ENCODE data around the gene ADCY5.
"Not testable (repeated sequence)": the region's sequence is repeated elsewhere in the genome, so short reads cannot be mapped to it uniquely, and the experiment has no call there.

The ADCY5 gene

DNA sequence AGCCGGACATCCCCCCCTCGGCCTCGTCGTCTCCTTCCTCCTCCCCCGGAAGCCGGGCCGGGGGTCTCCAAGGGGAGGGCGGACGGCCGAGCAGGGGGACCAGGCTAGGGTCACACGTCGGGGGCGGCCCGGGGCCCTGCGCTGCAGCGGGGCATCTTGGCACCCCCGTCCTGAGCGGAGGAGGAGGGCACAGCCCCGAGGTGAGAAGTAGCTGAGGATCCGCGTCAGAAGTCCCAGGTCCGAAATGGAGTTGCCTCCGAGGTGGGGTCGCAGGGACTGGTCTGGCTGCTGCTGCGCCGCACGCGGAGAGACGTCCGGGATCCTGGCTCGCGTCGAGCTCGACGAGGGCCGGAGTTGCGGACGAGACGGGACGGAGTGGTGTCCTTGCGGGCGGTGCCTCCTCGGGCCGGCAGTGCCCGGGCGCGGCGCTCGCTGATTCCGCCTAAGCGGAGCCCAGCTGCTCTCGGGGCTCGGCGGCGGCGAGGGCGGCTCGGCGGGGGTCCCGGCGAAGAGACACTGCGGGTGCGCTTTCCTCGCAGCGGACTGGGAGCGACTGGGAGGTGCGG lies at the start of gene ADCY5:
ADCY5 (minus strand) TSS at position 555 of the 566 bp plus-strand sequence; CDS start at position 10, 545 bp downstream.
- DNase-seq (ENCODE audit: low spot score): no peak

- no peak for DNase-seq (ENCODE audit: low spot score)
Measured at GRCh38 chr3:123493912-123494311, 45.0 kb upstream of the ADCY5 start.

DNA sequence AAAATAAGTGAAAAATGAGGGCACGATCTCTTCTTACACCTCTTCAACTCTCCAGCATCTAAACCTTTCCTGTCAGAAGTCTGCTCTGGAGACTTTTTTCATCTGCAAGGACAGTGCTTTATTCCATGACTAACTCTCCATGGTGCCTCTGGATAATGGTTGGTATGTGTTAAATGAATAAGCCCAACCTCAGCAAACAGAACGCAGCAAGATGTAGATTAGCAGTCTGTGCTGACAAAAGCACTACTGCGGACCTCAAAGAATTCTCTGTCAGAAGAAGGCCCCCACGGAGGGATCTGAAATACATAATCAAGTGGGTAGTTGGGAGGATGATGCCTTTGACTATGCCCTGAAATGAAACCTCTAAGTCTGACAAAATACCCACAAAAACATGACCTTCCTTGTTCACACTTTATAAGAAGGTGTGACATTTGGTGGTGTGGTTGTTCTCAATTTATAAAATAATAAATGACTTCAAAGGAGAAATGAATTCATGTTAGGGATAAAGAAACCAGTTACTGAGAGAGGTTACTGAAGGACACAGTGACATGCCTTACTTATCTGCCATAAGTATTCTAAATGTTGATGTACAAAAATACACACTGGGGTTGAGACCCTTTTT lies 43.2 kb upstream of the ADCY5 start:
- DNase-seq (ENCODE audit: low spot score): no peak

- peak; percentile 66 for DNase-seq (ENCODE audit: low spot score)
Measured at GRCh38 chr3:123489400-123490004, 40.6 kb upstream of the ADCY5 start.

GRCh38 chr3:123488645-123489347 lies 39.9 kb upstream of the ADCY5 start:
- DNase-seq (ENCODE audit: low spot score): no peak

GRCh38 chr3:123487063-123487462 lies 38.2 kb upstream of the ADCY5 start:
- not testable (repeated sequence) for DNase-seq (ENCODE audit: low spot score)

DNA sequence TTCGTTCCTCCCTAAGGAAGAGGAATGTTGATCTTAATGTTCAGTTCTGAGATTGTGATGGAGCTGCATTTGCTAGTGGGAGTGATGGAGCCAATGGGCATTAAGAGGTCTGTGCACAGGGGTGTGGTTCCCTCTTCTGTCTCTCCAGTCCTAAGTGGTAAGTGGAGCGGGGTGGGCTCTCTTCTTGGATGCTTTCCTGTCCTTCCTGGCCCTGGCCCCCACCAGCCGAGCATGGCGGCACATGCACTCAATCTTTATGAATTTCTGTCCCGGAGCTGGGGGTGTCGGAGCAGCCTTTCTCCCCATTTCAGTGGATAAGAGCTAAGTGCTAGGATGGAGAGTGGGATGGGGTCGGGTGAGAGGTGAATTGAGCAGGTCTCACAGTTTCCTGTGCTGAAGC lies 37.6 kb upstream of the ADCY5 start:
- no peak for DNase-seq (ENCODE audit: low spot score)

DNA sequence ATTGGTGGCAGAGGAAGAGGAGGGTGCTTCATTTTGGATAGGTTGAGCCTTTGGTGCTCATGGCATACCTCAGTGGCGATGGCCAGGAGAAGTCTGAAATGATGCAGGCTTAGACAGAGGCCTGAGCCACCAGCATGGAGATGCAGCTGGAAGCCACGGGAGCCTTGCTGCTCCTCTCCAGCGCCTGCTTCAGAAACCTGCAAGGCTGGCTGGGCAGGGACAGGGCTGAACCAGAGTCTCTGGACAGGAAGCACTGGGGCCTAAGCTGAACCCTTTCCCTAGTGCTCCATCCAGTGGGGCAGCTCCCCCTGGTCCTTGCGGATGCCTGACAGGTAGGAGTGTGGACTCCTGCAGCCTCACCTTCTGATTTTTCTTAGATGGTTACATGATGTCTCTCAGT lies 36.7 kb upstream of the ADCY5 start:
- no peak for DNase-seq (ENCODE audit: low spot score)

DNA sequence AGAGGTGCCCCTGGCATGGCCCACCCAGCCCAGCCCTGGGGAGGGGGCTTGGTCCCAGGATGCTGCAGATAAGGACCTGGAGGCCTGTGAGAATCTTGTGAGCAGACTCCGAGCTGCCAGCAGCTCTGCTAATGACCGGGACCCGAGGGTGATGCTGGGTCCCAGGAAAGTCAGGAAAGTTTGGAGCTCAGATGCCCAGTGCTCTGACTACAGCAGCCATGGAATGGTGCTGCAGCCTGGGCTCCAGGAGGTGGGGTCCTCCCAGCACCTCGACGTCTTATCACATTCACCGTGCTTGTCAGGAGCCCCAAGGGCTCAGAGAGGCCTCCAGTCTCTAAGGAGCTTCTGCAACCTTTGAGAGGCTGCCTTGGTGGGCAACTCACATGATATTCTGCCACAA lies 34.3 kb upstream of the ADCY5 start:
- no peak for DNase-seq (ENCODE audit: low spot score)

DNA sequence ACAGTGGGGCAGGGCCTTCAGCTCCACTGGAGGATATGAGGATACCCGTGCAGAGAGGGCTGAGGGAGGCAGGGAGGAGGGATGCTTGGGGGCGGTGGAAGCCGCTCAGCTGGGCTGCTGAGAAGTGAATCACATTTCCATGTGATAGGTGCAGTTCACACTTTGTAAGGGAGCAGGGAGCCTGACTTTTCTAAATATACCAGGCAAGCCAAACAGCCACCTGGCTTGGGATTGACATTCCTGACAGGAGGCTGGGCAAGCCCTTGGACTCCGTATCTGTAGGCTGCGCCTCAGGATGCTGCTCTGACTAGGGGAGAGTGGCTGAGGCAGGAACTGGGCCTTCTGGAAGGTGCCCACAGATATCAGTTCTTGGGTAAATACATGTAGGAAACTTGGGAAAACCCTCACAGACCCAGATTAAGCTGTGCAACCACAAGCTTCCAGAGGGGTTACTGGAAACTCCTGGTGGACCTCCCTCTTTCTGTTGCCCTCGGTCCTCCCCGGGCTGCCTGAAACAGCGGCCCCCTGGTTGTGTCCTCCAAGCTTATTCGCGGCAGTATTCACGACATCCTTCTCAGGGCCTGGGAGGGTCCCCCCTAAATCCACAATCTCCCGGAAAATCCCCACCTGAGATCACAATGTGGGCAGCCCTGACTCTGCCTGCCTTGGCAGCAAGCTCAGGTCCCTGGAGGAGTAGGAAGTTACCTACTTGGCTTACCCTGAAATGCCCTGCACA lies 33.0 kb upstream of the ADCY5 start:
- no peak for DNase-seq (ENCODE audit: low spot score)

- DNase-seq (ENCODE audit: low spot score): no peak
Measured at GRCh38 chr3:123481071-123481470, 32.2 kb upstream of the ADCY5 start.

DNA sequence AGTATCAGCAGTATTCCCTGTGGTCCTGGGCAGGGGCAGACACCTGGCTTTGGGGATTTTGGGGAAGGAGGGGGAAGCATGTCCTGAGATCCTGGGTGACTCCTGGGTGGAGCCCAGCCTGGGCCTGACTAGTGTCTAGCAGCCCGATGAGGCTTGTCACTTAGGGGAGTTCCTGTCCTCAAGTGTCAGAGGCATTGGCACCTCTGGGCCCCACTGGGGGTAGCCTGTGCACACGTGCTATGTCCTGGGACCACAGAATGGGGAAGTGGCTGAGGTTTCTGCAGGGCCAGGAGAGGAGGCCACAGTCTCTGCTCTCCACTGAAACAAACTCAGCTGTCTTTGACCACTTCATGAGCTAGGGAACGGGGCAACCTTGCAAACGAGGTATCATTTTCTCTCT lies 31.5 kb upstream of the ADCY5 start:
- no peak for DNase-seq (ENCODE audit: low spot score)

GRCh38 chr3:123479891-123480290 lies 31.0 kb upstream of the ADCY5 start:
- DNase-seq (ENCODE audit: low spot score): no peak

GRCh38 chr3:123478314-123478713 lies 29.4 kb upstream of the ADCY5 start:
- DNase-seq (ENCODE audit: low spot score): no peak

DNA sequence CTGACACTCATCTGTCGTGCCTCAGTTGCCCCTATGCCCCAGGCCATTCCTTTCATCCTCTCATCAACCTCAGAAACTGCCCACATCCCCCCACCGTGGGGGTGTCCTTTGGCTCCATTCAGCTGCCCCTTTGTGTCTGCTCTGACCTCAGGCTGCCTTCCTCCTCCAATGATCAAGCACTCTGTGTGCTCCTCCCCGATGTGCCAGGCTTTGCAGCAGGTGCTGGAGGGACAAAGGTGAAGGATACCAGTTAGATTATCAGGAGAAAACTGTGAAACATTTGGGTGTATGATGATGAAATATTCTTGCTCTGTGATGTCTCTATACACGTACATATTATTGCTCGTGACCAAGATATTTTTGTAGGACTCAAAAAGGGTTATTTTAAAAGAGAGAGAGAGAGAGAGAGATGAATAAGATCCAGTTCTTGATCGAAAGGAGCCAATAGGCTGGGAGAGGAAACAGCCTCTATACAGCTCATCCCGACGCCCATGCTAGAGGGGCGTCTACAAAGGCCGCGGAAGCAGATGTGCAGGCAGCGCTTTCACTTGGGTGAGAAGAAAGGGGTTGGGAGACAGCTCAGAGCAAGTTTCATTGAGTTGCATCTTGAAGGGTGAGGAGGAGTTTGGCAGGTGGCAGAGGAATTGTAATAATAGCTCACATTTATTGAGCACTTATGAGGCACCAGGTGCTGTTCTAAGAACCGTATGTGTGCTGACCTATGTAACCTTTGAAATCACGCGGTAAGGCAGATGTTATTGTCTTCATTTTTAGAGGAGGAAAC lies 28.3 kb upstream of the ADCY5 start:
- no peak for DNase-seq (ENCODE audit: low spot score)

DNA sequence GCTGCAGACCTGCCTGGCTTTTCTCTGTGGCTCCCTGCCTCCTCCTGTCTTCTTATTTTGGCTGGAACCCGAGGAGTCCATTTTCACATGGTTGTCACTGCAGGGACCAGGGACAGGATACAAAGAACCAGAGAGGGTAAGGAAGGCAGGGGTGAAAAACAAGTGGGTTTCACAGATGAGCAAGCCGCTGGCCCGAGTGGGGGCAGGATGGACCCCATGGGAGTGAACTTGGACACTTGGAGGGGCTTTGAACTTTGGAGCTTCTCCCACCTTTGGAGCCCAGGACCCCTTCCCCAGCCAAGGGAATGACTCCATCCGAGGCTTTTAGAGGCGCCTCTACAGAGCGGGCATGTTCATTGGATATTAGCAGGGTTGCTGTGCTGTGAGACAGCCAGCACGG lies 26.9 kb upstream of the ADCY5 start:
- no peak for DNase-seq (ENCODE audit: low spot score)

DNA sequence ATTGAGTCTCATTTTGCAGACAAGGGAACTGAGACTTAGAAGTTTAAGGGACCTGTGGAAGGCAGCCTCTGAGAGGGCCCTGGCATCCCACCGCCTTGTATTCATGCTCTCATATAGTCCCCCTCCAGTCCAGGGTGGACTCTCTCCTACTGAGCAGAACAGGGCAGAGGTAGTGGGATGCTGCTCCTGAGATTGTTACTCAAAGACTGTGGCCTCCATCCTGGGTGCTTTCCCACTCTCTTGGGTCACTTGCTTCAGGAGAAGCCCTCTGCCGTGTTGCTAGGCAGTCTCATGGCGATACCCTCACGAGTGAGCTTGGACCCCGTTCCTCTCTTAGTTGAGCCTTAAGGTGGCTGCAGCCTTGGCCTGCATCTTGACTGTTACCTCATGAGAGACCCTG lies 22.2 kb upstream of the ADCY5 start:
- DNase-seq (ENCODE audit: low spot score): no peak

GRCh38 chr3:123469323-123469995 lies 20.6 kb upstream of the ADCY5 start:
- DNase-seq (ENCODE audit: low spot score): no peak

GRCh38 chr3:123467046-123467445 lies 18.2 kb upstream of the ADCY5 start:
- peak; percentile 51 for DNase-seq (ENCODE audit: low spot score)

GRCh38 chr3:123464211-123464610 lies 15.3 kb upstream of the ADCY5 start:
- DNase-seq (ENCODE audit: low spot score): no peak

DNA sequence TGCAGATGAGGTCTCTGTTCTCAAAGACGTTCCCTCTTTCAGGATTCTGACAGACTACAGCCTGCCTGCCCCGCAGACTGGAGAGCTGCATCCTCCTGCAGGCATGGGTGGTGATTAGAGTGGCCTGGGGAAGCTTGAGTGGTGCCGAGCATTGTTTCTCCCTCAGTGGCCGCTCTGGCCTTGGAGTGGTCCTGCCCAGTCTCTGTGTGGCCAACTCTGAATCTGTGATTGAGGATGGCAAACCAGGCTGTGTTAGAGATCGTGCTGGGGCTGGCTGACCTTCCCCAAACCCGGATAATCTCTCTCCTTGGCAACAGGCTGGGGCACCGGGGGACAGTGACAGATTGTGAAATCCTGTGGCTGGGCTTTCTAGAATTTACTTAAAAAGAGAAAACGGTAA lies 11.0 kb upstream of the ADCY5 start:
- DNase-seq (ENCODE audit: low spot score): no peak
